GM19452 (cell line): ENCODE results near the gene UROS.

Experiments
- ATAC-seq: cut with Tn5 transposase; IDR thresholded peaks from one replicate; pipeline ENCODE4 v1.9.1; 2021; ENCODE audit not compliant: unreplicated experiment

Gene UROS

DNA sequence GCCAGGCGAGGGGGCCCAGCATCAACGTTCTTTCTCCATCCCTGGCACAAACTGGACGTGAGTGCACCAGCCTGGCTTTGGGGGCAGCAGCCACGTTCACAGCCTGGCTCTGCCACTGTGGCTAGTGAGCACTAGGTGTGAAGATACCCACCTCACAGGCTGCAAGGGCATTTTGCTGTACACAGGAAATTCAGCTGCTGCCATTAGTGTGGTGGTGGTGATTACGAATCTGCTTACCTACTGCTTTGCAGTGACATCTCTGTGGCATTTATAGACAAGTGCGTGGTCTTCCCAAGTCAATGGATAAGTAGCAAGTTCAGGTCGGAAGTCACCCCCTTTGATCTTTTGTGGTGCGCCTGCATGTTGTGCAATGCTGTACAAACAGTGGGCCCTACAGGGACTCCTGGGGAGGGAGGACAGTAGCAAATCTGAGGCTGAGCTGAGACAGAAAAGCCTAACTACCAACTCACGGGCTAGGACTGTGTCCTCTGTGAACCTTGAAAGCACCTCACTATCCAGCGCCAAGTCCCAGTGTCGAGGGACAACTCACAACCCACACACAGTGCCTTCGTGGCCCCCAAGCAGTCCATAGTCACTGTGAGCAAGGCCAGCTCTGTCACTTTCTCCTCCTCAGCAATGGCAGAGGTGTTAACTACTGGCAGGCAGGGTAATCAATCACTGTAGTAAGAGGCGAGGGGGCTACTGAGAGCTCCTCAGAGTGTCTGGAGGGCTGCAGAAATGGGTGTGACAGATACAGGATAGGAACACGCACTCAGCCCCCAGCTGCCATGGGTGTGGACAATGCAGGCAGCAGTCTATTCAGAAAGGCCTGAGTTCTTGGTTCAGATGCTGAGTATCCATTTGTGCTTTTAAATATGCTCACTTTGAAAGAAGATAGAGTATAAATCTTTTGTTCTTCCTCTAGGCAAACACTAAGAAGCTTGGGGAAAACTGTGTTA lies 30.4 kb downstream of the UROS start:
- ATAC-seq = no peak

DNA sequence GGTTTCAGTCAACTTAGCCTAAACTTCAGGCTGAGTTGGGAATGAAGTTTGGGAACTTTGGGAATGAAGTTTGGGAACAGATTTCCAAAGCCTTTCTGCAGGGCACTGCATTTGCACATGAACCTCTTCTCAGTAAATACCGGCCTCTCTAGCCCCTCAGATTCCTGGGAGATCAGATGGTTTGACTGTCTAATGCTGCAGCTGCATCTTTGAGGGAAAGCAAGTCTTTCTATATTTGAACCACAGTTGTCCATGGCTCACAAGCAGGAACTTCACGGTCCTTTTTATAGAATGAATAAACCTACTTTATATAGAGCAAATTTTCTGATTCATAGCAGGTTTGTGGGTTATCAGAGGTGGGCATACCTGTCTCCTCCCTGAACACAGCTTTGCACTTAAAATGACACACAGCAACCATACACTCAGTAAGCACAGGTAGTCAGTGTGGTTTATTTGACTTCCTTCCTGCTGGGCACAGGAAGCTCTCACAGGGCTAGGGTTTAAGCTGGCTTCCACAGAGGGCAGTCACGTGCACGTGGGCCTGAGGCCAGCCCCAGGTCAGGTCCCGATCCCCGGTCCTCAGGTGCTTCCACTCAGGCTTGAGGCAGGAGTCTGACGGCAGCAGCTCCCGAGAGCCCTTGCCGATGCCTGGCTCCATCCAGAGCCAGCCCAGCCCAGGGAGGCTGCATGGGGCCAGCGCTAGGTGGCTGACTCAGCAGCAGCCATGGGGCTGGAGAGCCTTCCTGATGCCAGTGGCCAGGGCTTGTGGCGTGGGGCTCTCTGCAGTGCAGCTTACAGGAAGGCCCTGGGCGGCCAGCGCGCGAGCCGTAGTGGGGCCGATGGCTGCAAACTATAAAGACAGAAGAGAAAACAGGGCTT lies 34.7 kb downstream of the UROS start:
- ATAC-seq = no peak

DNA sequence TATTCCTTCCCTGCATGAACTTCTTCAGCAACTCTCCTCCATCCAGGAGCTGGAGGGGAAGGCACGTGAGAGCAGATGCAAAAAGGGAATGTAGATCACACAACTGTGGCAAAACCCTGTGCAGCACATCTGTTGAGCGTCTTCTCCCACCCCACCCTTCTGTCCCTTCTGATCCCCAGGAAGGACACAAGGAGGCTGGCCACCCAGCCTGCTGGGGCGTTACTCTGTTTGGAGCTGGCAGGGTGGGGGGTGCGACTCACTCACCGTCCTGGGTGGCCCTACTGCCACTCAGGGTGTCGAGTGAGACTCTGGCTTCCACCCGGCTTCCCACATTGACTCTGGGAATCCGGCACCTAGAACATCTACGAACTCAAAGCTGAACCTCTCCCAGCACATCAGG lies 37.3 kb downstream of the UROS start:
- ATAC-seq = no peak

DNA sequence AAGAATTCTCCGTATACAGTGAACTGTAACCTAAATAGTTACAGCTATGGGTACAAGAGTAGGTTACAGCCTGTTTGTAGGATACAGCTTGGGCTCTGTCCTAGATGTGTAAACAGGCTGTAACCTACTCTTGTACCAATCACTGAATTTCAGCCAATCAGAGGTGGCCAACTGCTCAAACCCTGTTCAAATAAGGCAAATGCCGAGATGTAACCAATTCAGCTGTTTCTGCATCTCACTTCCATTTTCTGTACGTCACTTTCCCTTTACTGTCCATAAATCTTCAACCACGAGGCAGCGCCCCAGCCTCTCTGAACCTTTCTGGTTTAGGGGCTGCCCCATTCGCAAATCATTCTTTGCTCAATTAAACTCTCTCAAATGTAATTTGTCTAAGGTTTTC lies 39.1 kb downstream of the UROS start:
- ATAC-seq = peak; percentile 83

DNA sequence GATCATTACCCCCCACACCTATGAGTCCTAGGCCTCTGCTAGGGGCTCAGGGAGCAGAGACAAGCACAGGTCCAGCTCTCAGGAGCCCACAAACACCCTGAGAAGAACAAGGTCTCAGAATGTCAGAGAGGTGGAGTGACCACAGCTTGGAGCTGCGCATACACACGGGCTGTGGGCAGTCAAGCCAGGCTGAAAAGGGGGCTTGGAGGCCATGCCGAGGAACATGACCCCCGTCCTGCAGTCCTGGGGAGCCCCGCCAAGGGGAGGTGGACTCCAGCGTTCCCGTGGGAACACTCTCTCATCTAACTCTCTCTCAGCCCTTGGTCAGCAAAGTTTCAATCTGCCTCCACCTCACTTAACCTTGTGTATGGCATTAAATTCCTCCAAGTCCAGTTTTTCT lies 39.6 kb downstream of the UROS start:
- no peak for ATAC-seq

DNA sequence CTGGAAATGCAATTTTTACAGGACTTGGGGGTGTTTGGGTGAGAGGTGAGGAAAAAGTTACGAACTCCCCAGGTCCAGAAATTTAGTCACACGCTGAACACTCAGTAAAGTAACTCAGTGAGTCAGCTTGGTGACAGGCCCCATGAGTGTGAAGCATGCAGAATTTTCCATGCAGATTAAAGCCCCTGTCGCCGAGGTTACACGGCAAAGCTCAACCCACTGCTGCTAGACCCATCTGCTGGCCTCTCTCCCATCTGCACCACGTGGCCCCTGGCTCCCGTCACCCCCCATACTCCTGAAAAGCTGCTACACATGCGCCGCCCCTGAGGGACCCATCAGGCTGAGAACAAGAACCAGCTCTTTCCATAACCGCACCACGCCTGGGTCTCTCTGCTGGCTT lies 40.4 kb downstream of the UROS start:
- ATAC-seq = no peak

DNA sequence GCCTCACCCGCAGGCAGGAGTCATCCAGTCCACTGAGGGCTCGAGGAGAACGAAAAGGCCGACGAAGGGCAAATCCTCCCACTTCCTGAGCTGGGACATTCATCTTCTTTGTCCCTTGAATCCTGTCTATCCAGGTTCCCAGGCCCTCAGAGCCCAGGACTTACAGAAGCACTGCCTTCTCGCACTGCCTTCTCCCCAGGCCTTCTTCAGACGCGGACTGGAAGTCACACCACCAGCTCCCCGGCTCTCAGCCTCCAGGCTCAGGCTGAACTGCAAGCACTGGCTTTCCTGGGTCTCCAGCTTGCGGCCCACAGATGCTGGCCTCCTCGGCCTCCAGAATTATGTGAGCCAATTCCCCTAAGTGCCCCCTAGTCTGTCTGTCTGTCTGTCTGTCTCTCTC lies 41.0 kb downstream of the UROS start:
- no peak for ATAC-seq

DNA sequence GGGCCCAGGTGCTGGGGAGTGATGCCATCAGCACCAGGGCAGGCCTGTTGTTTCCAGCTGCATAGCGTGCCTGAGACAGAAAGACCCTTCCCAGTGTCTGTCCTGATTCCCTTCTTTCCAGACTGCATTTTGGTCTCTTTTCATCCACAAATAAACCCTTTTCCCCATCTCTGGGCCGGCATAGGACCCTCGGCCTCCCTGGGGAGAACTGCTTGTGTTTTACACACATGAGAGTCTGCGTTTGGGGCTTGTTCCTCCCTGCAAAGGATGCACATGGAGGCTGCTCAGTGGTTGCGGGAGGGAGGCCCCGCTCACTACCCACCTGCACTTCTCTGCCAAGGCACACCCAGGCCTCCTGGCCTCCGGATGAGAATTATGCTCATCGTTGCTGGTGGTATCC lies 41.7 kb downstream of the UROS start:
- no peak for ATAC-seq

DNA sequence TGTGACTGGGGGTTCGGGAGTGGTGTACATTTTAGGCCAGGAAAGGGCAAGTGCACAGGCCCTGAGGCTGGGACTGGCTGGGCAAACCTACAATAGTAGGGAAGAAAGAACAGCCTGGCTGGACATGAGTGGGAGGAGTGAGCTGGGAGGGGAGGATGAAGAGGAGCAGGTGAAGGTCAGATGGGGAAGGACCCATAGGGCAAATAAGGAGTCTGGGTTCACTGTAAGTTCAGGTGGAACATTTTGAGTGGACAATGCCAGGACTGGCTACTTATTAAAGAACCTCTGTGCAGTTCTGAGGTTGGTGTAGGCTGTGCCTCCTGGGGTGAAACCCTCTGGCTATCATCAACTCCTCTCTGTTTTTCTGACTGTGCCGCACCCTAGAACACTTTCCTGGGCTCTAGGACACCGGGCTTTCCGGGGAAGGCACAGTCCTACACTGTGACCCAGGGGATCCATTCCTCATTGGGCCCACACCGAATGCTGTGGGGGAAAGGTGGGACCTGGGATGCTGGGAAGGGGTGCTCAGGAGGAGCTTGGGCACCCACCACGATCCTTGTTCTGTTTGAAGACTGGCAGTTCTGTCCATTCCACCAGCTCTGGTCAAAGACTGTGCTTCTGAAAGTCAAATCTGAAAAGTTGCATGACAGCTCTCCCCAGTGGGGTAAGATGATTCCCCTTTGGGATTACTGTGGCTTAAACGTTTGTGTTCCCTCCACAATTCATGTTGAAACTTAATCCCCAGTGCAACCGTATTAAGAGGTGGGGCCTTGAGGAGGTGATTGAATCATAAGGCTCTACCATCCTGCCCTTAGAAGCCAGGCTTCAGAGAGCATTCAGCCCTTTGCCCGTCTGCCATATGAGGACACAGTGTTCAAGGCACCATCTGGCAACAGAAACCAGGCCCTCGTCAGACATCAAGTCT lies 43.4 kb downstream of the UROS start:
- ATAC-seq = no peak

DNA sequence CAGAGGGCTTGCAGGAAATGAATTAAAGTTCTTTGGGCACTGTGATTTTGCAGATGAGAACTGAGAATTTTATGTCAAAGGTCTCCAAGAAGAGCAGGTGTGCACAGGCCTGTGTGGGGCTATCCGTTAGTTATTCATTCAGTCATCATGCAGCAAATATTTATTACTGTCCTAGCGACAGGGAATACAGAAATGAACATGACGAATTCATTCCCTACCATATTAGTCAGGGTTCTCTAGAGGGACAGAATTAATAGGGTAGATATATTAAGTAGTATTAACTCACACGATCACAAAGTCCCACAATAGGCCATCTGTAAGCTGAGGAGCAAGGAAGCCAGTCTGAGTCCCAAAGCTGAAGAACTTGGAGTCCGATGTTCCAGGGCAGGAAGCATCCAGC lies 44.5 kb downstream of the UROS start:
- no peak for ATAC-seq

DNA sequence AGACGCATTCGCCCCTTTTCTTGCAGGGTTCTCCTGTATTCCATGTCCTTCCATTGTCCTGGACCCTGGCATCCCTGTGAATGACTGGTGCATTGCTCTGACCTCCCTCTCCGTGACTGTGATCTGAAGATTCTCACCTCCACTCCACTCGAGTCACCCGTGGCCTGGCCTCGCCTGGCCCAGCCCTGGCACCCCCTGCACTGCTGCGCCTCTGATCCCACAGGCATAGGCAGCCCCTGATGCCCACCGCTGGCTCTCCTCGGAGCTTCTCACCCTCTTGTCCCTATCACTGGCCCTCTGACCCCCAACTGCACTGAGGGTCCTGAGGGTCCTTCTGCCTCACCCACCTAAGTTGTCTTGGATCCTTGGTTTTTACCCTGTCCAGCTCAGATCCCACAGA lies 45.3 kb downstream of the UROS start:
- no peak for ATAC-seq

DNA sequence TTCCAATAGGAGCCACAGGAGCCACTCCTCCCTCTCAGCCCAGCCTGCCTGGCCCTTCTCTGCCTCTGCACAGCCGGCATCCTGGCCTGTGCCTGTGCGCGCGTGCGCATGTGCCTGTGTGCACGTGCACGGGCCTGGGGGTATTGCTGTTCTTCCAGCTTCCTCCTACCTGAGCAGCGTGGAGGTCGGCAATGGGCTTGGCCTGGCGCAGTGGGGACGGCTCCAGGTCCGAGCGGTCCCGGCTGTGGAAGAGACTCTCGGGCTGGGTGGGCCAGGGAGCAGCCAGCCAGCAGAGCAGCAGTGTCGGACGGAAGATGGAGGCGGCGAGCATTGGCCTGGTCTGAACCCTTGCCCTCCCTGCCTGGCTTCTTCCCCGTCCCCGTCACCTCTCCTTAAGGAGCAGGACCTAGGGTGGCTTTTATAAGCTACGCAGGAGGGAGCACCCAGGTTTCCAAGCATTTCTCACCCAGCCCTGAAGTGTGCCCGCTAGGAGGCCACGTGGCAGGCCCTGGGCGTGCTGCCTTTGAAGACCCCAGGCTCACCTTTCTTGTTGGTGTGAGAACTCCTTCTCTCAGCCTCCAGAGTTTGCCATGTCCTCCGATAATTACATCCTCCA lies 47.5 kb downstream of the UROS start, which contains the start of gene MMP21:
MMP21 (minus strand) TSS at position 331 of the 616 bp plus-strand sequence; CDS start at position 331, 0 bp downstream.
- ATAC-seq = no peak

DNA sequence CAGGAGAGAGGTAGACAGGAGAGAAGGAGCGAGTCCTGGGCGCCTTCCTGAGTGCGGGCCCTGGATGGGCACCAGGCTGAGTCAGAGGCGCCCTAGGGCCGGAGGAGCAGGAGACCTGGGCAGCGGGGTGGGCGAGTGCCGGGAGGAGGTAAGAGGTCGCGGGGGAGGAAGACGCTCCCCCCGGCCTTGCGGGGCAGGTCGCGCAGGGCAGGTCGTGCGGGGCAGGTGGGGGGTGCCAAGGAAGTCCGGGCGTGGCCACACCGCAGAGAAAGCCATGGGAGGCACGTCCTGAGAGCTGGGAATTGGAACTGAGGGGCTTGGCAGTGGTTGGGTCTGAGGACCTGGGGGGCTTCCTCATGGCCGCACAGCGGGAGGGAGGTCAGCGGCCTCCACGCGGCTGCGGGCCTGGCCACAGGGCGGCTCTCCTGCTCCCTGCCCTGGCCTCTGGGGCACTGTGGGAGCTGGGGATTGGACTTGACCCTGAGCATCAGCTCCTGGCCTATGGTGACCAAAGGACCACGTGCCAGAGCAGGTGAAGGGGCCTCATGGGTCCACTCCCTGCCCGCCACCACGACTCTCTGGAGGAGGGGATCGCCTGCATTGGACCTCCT lies 48.4 kb downstream of the UROS start:
- no peak for ATAC-seq

DNA sequence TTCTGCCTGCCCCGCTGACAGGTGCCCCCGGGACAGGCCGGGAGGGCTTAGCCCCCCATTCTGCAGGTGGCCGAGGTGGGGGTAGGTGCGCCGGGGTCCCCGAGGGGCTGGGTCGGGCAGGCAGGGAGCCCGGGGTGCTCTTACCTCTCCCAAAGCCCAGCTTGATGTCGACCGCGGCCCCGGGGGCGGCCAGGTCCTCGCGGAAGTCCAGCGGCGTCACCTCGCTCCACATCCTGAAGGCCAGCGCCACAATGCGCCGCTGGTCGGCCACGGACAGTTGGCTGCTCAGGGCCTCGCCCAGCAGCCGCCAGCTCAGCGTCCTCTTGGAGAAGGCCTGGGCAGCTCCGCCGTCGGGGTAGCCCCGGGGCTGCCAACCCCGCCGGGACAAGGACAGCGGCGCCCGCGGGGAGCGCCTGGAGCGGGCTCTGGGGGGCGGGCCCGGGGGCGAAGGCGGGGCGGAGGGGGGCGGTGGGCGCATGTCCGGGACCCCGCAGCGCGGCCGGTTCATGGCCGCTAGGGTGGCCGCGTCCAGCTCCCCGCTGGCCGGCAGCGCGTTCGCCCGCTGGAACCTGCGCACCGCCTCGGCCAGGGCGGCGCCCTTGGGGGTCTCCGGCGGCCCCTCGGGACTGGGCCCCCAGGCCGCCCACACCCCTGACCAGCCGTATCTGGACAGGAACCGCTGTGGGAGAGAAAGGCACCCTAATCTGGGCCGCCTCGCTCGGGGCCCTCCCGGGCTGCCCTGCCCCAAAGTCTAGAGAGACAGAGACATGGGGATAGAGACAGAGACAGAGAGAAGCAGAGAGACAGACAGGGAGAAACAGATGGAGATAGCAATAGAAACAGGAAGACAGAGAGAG lies 49.1 kb downstream of the UROS start:
- ATAC-seq = no peak

DNA sequence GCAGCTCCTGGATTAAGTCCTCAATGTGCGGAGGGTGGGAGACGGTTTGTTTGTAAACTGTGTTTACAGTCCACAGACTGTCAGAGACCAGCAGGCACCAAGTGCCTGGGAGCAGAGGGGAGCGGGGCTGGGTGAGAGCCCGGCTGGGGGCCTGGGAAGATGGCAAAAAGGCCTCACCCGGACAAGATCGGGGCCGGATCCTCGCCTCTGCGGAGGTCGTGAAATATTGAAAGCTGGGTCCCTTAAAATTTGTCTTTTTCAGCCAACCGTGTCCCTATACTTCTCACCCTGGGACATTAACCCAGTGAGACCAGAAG lies 50.2 kb downstream of the UROS start:
- ATAC-seq = no peak

DNA sequence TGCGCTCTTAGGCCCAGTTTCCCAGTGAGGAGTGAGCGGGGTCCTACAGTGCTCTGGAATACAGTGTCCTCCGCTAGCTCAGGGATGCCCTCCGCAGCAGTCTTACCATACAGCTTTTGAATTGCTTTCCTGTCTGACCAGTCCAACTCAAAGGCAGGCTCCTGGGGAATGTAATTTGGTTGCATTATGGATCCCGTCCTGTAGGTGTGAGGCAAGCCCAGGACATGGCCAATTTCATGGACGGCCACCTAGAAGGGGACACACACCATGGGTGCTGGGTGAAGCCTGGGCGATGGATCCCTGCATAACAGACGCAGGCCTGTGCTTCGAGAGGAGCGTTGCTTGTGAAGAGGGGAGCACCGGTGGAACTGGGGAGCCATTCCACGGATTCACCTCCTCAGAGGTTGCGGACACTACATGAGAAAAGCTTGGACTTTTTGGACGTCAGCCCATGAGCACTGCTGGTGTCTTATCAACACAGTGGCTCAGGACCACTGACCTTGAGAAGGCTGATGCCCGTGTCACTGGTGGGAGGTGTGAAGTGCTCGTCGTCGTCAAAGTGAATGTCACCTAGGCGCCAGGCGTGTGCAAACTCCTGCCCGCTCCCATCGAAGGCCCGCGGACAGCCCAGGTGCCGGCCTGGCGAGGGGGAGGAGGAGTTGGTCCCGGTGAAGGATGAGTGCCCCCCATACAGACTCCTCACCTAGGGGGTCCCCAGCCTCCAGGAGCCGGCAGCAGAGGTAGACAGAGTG lies 50.8 kb downstream of the UROS start:
- no peak for ATAC-seq

DNA sequence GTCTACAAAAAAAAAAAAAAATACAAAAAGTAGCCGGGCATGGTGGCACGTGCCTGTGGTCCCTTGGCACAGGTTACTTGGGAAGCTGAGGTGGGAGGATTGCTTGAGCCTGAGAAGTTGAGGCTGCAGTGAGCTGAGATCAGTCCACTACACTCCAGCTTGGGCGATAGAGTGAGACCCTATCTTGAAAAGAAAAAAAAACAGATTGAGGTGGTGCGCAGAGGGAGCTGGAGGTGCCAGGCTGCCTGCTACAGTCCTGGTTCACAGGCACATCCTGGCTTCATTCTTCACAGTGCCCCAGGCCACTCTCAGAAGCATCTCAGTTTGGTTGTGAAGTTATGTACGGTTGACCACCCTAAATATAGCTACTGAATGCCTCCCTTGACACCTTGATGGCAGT lies 52.2 kb downstream of the UROS start:
- no peak for ATAC-seq

DNA sequence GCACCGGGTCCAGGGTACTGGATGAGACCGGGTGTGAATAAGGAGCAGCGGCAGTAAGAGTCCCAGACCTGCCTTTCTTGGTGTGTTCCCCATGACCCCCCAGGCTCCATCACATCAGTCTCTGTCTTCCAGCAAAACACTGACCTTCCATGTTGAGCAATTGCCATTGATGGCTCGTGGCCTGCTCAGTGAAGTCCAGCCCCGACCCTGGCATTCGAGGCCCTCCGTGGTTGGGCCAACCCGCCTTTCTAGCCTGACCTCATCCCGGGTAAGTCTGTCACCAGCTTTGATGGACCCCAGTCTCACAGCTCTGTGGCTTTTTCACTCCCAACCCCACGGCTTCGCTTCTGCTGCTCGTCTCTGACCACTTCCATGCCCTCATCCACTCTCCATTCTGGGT lies 53.9 kb downstream of the UROS start:
- no peak for ATAC-seq
